Measurements from ENCODE around the gene TM9SF2. TPM values are rescaled to one million over a fixed set of nuclear protein-coding genes. Genes with fewer than 3 reads are reported as not detected.

TM9SF2 gene
- total and polyA plus RNA-seq, 9 of the 15 experiments (the other 6 are each of a cell fraction or from before 2014, with no cell fraction given) = 23.3 to 83.2 (median 55.1) TPM

GRCh38 chr13:99498171-99499161 lies 2.8 kb upstream of the TM9SF2 start (continued):
- TF ChIP-seq TAL1 (IDR thresholded peaks at IDR 0.05) (no peak), NCOA6 (IDR thresholded peaks at IDR 0.05) (no peak), HES1 (IDR thresholded peaks at IDR 0.05; ENCODE audit: low read depth) (no peak), SIX5 (IDR thresholded peaks at IDR 0.05; ENCODE audit: borderline replicate concordance in 1 of 2, insufficient read depth in 1 of 2, low read depth in 1 of 2, low read length in 2 of 2) (peak in 1 of 2 experiments; percentile 19; a peak in 1 of 4 replicates), DIDO1 (tag; IDR thresholded peaks at IDR 0.05; ENCODE audit: low read depth) (no peak), PHB2 (IDR thresholded peaks at IDR 0.05; ENCODE audit: low read depth) (no peak), ETS1 (conservative IDR thresholded peaks at IDR 0.05; ENCODE audit: control insufficient read depth, low read depth, low read length) (0 out of 2 replicates have a peak, but pooled peaks have one; percentile 31), HDAC1 (IDR thresholded peaks at IDR 0.05) (no peak), ZNF263 (CRISPR knock-in tag; IDR thresholded peaks at IDR 0.05; ENCODE audit: borderline replicate concordance) (no peak)
- TF ChIP-seq, protein P1, sequence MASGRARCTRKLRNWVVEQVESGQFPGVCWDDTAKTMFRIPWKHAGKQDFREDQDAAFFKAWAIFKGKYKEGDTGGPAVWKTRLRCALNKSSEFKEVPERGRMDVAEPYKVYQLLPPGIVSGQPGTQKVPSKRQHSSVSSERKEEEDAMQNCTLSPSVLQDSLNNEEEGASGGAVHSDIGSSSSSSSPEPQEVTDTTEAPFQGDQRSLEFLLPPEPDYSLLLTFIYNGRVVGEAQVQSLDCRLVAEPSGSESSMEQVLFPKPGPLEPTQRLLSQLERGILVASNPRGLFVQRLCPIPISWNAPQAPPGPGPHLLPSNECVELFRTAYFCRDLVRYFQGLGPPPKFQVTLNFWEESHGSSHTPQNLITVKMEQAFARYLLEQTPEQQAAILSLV (tag; IDR thresholded peaks at IDR 0.05) = no peak
- TF ChIP-seq, protein P2, sequence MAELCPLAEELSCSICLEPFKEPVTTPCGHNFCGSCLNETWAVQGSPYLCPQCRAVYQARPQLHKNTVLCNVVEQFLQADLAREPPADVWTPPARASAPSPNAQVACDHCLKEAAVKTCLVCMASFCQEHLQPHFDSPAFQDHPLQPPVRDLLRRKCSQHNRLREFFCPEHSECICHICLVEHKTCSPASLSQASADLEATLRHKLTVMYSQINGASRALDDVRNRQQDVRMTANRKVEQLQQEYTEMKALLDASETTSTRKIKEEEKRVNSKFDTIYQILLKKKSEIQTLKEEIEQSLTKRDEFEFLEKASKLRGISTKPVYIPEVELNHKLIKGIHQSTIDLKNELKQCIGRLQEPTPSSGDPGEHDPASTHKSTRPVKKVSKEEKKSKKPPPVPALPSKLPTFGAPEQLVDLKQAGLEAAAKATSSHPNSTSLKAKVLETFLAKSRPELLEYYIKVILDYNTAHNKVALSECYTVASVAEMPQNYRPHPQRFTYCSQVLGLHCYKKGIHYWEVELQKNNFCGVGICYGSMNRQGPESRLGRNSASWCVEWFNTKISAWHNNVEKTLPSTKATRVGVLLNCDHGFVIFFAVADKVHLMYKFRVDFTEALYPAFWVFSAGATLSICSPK (IDR thresholded peaks at IDR 0.05; ENCODE audit: borderline replicate concordance) = no peak
- TF ChIP-seq, protein P3, sequence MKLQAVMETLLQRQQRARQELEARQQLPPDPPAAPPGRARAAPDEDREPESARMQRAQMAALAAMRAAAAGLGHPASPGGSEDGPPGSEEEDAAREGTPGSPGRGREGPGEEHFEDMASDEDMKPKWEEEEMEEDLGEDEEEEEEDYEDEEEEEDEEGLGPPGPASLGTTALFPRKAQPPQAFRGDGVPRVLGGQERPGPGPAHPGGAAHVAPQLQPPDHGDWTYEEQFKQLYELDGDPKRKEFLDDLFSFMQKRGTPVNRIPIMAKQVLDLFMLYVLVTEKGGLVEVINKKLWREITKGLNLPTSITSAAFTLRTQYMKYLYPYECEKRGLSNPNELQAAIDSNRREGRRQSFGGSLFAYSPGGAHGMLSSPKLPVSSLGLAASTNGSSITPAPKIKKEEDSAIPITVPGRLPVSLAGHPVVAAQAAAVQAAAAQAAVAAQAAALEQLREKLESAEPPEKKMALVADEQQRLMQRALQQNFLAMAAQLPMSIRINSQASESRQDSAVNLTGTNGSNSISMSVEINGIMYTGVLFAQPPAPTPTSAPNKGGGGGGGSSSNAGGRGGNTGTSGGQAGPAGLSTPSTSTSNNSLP (IDR thresholded peaks at IDR 0.05; ENCODE audit: borderline replicate concordance, low read depth, low read length) = no peak
- TF ChIP-seq, protein P4, sequence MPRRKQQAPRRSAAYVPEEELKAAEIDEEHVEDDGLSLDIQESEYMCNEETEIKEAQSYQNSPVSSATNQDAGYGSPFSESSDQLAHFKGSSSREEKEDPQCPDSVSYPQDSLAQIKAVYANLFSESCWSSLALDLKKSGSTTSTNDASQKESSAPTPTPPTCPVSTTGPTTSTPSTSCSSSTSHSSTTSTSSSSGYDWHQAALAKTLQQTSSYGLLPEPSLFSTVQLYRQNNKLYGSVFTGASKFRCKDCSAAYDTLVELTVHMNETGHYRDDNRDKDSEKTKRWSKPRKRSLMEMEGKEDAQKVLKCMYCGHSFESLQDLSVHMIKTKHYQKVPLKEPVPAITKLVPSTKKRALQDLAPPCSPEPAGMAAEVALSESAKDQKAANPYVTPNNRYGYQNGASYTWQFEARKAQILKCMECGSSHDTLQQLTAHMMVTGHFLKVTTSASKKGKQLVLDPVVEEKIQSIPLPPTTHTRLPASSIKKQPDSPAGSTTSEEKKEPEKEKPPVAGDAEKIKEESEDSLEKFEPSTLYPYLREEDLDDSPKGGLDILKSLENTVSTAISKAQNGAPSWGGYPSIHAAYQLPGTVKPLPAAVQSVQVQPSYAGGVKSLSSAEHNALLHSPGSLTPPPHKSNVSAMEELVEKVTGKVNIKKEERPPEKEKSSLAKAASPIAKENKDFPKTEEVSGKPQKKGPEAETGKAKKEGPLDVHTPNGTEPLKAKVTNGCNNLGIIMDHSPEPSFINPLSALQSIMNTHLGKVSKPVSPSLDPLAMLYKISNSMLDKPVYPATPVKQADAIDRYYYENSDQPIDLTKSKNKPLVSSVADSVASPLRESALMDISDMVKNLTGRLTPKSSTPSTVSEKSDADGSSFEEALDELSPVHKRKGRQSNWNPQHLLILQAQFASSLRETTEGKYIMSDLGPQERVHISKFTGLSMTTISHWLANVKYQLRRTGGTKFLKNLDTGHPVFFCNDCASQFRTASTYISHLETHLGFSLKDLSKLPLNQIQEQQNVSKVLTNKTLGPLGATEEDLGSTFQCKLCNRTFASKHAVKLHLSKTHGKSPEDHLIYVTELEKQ (CRISPR knock-in tag; IDR thresholded peaks at IDR 0.05) = no peak
